Hepatocyte (in vitro differentiated cells): ENCODE results near the gene SLC9C2.

Experiments
- CTCF ChIP-seq: fragments of 200-600 bp; sonication (generic); IDR thresholded peaks from 2 replicates; pipeline ENCODE4 v1.5.1; 2016; ENCODE audit warnings: antibody characterized with exemption, mild to moderate bottlenecking; ENCODE audit not compliant: poor library complexity
- EZH2 ChIP-seq: fragments of 200-600 bp; sonication (generic); IDR thresholded peaks from 2 replicates; pipeline ENCODE4 v1.6.1; 2016; ENCODE audit warnings: antibody characterized with exemption, mild to moderate bottlenecking, borderline replicate concordance

GRCh38 chr1:173469656-173470055 lies 133.2 kb downstream of the SLC9C2 start:
- no peak for TF ChIP-seq EZH2
- TF ChIP-seq CTCF = no peak
